ENCODE data around the gene ERICH4.
A peak's percentile ranks its signal among the peaks of the same experiment; 100 is the strongest.
"Not testable (repeated sequence)": the region's sequence is repeated elsewhere in the genome, so short reads cannot be mapped to it uniquely, and the experiment has no call there.

Gene ERICH4

GRCh38 chr19:41436674-41436951 is 6.3 kb upstream of the ERICH4 start:
- no peak for DNase-seq

DNA sequence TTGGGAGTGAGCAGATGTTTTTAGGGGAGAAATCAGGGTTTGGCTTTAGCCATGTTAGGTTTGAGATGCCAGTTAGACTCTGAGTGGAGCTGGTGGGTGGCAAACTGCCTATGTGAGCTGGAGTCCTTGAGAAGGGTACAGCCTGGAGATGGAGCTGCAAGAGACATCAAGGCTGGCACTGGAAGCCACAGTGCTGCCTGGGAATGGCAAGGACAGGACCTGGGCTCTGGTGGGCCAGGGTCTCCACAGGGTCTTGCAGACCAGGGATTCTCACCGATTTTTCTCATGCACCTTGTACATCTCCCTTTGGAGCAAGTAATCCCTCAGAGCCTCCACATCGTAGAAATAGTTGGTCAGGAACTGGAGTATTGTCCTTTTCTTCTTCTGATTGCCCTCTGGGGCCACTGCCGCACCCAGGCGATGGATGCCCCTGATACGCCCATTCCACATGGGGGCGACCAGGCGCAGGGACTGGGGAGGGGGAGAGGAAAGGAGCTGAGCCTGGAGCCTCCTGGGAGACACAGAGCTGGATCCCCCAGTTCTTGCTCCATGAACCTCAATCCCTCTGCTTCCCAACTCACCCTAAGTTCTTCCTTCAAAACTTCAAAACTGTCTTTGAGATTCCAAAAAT is 4.9 kb upstream of the ERICH4 start:
- no peak for DNase-seq

- peak; percentile 97 for DNase-seq
Observed at GRCh38 chr19:41439441-41440222, 3.3 kb upstream of the ERICH4 start, which contains the start of gene DMAC2. TSS of gene DMAC2 (minus strand) at chr19:41439912. CDS start at chr19:41439899, 13 bp downstream.

GRCh38 chr19:41441321-41441945 is 1.5 kb upstream of the ERICH4 start:
- DNase-seq: no peak

DNA sequence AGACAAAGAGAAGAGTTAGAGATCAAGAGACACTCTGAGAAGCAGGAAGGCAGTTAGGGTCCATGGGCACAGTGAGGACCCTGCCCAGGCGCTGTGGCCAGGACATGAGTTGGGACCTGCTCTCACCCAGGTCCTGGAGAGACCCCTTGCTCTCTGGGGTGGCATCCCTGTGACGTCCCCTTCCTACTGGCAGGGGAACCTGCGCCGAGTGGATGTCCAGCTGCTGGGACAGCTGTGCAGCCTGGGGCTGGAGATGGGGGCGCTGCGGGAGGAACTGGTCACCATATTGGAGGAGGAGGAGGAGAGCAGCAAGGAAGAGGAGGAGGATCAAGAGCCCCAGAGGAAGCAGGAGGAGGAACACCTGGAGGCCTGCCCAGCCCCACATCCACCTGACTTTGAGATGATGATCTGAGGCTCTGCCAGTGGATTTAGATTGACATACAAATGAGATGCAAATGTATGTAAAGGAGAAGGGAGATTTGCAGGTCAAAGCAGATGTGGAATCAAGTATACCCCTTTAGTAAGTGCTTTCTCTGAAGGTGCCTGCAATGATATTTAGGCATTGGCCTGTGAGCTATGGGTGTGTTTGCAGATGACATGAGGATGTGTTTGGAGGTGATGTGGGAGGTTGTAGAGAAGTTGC is 978 bp downstream of the ERICH4 start:
- DNase-seq: no peak

GRCh38 chr19:41445575-41445974 is 2.6 kb downstream of the ERICH4 start:
- no peak for DNase-seq

DNA sequence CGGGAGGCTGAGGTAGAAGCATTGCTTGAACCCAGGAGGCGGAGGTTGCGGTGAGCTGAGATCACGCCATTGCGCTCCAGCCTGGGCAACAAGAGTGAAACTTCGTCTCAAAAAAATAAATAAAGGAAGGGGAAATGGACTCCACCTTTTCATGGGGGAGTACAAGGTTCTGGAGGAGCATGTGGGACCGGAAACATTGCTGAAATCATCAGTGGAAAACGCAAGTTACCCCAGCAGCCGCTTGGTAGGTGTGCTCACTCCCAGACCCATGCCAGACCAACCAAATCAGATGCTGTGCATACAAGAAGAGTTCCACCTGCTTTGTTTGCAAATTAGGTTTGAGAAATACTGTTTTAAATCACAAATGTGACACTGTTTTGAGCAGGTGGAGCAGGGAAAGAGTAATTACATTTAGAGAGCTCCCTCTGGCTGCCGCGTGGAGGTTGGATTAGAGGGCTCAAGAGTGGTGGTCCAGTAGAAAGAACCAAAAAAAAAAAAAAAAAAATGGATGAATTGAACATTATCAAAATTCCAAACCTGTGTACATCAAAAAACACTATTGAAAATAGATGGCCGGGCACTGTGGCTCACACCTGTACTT is 4.9 kb downstream of the ERICH4 start:
- no peak for DNase-seq

DNA sequence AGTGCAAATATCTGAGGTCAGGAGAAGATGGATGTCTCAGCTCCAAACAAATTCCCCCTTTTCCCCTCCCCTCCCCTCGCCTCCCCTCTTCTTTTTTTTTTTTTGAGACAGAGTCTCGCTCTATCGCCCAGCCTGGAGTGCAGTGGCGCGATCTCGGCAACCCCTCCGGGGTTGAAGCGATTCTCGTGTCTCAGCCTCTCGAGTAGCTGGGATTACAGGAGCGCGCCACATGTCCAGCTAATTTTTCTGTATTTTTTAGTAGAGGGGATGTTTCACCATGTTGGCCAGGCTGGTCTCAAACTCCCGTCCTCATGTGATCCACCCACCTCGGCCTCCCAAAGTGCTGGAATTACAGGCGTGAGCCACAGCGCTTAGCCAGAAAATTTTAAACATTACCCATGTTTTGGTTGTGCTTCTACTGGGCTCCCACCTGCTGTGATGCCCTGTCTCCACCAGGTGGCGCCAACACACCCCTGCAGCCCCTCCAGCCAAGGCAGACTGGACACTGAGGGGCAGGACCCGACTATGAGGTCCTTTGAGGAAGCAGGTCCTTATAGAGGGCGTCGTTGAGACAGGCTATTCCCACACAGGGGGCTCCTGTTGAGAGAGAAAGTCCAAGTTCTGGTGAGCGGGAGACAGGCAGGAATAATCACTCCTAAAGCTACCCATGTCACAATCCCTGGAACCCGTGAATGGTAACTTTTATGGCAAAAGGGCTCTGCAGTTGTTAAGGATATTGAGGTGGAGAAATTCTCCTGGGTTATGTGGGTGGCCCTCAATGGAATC is 6.3 kb downstream of the ERICH4 start:
- no peak for DNase-seq

DNA sequence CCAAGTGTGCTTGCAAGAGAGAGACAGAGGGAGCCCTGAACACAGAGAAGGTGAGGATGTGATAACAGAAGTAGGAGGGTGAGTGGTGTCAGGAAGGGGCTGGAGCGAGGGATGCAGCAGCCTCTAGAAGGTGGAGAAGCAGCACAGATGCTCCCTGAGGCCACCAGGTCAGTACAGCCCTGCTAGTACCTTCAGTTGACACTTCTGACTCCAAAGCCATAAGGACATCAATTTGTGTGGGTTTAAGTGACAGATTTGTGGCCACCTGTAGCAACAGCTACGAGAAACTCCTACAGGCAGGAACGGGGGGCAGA is 6.9 kb downstream of the ERICH4 start:
- no peak for DNase-seq

GRCh38 chr19:41452584-41453275 is 9.8 kb downstream of the ERICH4 start:
- no peak for DNase-seq

DNA sequence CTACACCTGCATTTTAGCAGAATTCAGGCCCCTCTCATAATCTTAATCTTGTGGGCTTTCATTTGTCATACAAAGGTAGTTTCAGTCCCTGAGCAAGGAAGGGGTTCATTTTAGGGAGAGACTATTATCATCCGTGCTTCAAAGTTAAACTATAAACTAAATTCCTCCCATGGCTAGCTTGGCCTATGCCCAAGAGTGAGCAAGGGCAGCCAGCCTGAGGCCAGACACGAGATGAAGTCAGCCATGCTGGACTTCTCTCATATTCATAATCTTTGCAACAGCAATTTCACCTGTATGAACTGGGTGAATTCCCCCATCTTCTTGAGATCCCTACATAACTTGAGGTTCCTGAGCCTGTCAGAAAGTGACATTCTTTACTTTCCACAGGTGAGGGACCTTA is 13.0 kb downstream of the ERICH4 start:
- no peak for DNase-seq

GRCh38 chr19:41456342-41456918 is 13.5 kb downstream of the ERICH4 start:
- no peak for DNase-seq

- no peak for DNase-seq
Observed at GRCh38 chr19:41457241-41457640, 14.3 kb downstream of the ERICH4 start.

DNA sequence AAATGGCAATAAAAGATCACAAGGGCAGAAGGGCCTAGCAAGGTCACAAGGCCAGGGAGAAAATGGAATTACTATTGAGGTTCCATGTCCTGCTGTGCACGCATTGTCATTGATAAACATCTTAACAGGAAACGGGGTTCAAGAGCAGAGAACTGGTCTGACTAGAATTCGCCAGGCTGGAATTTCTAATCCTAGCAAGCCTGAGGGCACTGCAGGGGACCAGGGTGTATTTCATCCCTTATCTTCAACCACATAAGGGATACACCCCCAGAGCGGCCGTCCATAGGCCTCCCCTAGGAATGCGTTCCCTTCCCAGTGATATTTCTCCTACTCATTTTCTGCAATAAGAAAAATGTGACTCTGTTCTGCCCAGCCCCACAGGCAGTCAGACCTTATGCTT is 19.5 kb downstream of the ERICH4 start:
- no peak for DNase-seq

DNA sequence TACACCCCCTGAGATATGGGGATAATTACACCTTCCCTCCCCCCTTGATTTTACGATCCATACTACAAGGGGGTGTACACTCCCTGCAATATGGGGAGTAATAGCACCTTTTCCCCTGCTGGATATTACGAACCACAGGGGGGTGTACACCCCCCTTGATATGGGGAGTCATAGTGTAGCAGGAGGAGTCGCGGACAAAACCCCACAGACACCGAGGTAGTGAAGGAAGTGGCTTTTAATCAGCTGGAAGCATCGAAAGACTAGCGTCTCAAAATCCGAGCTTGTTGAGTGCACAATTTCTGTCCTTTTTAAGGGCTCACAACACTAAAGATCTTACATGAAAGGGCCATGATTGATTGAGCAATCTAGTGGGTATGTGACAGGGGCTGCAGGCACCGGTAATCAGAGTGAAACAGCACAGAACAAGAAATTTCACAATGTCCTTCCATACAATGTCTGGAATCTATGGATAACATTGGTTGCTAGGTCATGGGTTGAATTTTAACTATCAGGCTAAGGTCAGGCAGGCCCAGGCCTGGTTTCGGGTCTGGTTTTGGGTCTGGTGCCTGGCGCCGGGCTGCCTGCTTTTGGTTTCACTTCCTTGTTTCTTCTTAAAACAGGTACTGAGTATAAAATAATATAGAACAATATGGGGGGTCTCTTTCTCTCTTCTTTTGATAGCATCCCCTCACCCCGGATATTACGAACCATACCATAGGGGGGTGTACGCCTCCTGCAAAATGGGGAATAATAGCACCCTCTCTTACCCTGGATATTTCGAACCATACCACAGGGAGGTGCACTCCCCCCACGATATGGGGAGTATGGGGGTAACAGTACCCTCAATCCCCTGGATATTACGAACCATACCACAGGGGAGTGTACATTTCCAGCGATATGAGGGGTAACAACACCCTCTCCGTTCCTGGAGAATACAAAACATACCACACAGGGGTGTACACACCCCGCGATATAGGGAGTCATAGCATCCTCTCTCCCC is 20.6 kb downstream of the ERICH4 start:
- not testable (repeated sequence) for DNase-seq

DNA sequence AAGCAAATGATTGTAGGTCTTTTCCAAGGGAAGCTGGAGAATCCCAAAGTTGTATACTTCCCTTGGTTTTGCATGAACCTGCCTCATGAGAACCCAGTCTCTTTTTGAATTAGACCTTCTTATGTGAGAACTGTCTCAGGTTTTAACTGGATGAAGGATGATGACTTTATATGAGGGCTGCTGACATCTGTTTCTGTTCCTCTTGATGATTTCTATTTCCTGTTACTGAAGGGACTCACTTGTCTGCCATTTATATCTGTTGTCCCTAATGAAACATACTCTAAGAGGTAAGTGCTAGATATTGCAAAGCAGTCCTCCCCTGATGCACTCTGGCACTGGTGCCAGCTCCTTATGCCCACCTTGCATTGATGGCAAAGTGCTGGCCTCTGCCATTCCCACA is 33.6 kb downstream of the ERICH4 start:
- no peak for DNase-seq

GRCh38 chr19:41478171-41478570 is 35.2 kb downstream of the ERICH4 start:
- DNase-seq: no peak

DNA sequence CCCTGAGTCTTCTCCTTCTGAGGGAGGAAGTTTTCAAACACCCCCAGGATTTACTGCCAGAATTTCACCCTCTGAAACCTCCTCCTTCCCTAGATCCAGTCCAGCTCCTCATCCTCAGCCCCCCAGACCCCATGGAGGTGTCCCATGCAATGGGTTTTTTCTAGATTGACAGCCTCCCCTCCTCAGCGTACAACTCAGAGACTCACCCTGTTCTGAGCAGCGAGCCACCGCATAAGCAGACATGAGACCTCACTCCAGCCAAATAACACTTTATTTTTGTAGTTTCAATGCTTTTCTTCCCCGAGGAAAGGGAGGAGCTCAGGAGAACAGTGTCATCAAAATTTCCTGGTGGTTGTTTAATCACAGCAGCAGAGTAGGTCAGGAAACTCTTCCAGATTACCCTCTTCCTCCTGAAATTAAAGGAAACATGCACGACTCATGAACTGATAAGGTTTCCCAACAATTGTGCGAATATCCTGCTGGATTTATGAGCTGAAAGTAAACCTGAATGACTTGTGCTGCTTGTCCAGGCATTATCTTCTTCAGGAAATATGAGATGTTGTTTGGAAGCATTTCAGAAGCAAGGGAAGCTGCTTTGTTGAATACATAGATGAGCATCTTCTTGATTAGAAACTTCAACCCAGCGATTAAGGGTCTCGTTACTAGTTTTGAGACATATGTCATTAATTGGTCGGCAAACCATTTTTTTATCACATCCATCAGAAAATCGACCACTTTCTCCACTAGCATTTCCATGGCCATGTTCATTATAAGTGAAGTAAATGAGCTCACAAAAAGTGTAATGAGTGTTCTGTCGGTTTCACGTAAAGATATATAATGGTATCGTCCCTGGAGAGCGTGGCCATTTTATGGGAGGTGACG is 36.2 kb downstream of the ERICH4 start:
- no peak for DNase-seq

- no peak for DNase-seq
Observed at GRCh38 chr19:41479757-41480191, 36.8 kb downstream of the ERICH4 start.

Measured in NCI-H524 treated with DMSO at 0.1 percent for 48 hours (cell line).